OCI-LY1 (cell line): ENCODE measurements around the gene C1QTNF1.

Experiments used
- H2AFZ ChIP-seq: fragments of 200-600 bp; sonication (generic), shearing (Covaris generic); 2 replicates; pipeline ENCODE4 v1.6.0; 2014; ENCODE audit warnings: antibody characterized with exemption, mild to moderate bottlenecking, low read length
- H3F3A ChIP-seq: fragments of 200-600 bp; sonication (generic), shearing (Covaris generic); 2 replicates; pipeline ENCODE4 v1.6.0; 2014; ENCODE audit warnings: mild to moderate bottlenecking, antibody characterized with exemption, low read length, moderate library complexity; ENCODE audit not compliant: insufficient read depth
- H3K27ac ChIP-seq: fragments of 200-600 bp; sonication (generic); 2 replicates; pipeline ENCODE4 v1.5.1; 2014; ENCODE audit warnings: low read length, mixed run types, mild to moderate bottlenecking, low read depth; ENCODE audit not compliant: poor library complexity, severe bottlenecking
- H3K27me3 ChIP-seq: fragments of 200-600 bp; sonication (generic); 2 replicates; pipeline ENCODE4 v1.6.0; 2014; ENCODE audit warnings: antibody characterized with exemption, mild to moderate bottlenecking, low read length, moderate library complexity; ENCODE audit not compliant: insufficient read depth
- H3K36me3 ChIP-seq: fragments of 200-600 bp; sonication (generic); 2 replicates; pipeline ENCODE4 v1.6.1; 2014; ENCODE audit warnings: mild to moderate bottlenecking, antibody characterized with exemption, low read length, moderate library complexity, mixed read lengths; ENCODE audit not compliant: insufficient read depth
- H3K4me1 ChIP-seq: fragments of 200-600 bp; sonication (generic); 2 replicates; pipeline ENCODE4 v1.5.1; 2014; ENCODE audit warnings: mild to moderate bottlenecking, low read length, moderate library complexity; ENCODE audit not compliant: insufficient read depth, severe bottlenecking
- H3K4me2 ChIP-seq: fragments of 200-600 bp; sonication (generic), shearing (Covaris generic); 2 replicates; pipeline ENCODE4 v1.6.1; 2014; ENCODE audit warnings: low read length
- H3K4me3 ChIP-seq: fragments of 200-600 bp; sonication (generic); 2 replicates; pipeline ENCODE4 v1.5.1; 2014; ENCODE audit warnings: low read length, low read depth, mild to moderate bottlenecking, mixed read lengths; ENCODE audit not compliant: poor library complexity, severe bottlenecking
- H3K79me2 ChIP-seq: fragments of 200-600 bp; shearing (Covaris generic); 2 replicates; pipeline ENCODE4 v1.6.1; 2016; ENCODE audit warnings: mixed run types, low read length, mixed read lengths; ENCODE audit not compliant: insufficient read depth
- H3K9ac ChIP-seq: fragments of 200-600 bp; sonication (generic), shearing (Covaris generic); 2 replicates; pipeline ENCODE4 v1.6.1; 2014; ENCODE audit warnings: mild to moderate bottlenecking, low read length, mixed read lengths
- H3K9me2 ChIP-seq: fragments of 200-600 bp; sonication (generic), shearing (Covaris generic); 2 replicates; pipeline ENCODE4 v1.6.1; 2014; ENCODE audit warnings: low read depth, mild to moderate bottlenecking, low read length, mixed read lengths
- H3K9me3 ChIP-seq: fragments of 200-600 bp; shearing (Covaris generic); 2 replicates; pipeline ENCODE4 v1.6.1; 2014; ENCODE audit warnings: low read length, mixed read lengths
- H4K20me1 ChIP-seq: fragments of 200-600 bp; sonication (generic), shearing (Covaris generic); 2 replicates; pipeline ENCODE4 v1.6.0; 2016; ENCODE audit warnings: mild to moderate bottlenecking, low read length; ENCODE audit not compliant: insufficient read depth
- CTCF ChIP-seq: fragments of 200-600 bp; sonication (generic), shearing (Covaris generic); IDR thresholded peaks from 2 replicates; pipeline ENCODE4 v1.5.1; 2017; ENCODE audit warnings: mild to moderate bottlenecking, antibody characterized with exemption, low read length, moderate library complexity, mixed read lengths
- EZH2 ChIP-seq: fragments of 200-600 bp; sonication (generic), shearing (Covaris generic); IDR thresholded peaks from 2 replicates; pipeline ENCODE4 v1.8.0; 2017; ENCODE audit warnings: borderline replicate concordance, mixed run types, mild to moderate bottlenecking, antibody characterized with exemption, low read length, moderate library complexity, mixed read lengths

C1QTNF1 gene

GRCh38 chr17:79034931-79035485 lies 11.0 kb downstream of the C1QTNF1 start:
- Histone ChIP-seq H3K27ac (no peak overlapping the region), H4K20me1 (no peaks in the 10 kb centered on the region), H3F3A (no peaks in the 10 kb centered on the region), H2AFZ (no peak overlapping the region), H3K4me1 (no peaks in the 10 kb centered on the region), H3K27me3 (no peaks in the 10 kb centered on the region), H3K36me3 (no peaks in the 10 kb centered on the region), H3K9me3 (no peaks in the 10 kb centered on the region), H3K9ac (no peak overlapping the region), H3K9me2 (no peaks in the 10 kb centered on the region), H3K4me3 (no peak overlapping the region), H3K79me2 (no peaks in the 10 kb centered on the region), H3K4me2 (no peak overlapping the region)
- no peak for TF ChIP-seq EZH2
- TF ChIP-seq CTCF = no peak

- H2AFZ ChIP-seq = no peak overlapping the region
- no peaks in the 10 kb centered on the region for H3F3A ChIP-seq
- no peaks in the 10 kb centered on the region for H3K36me3 ChIP-seq
- H3K27ac ChIP-seq = no peak overlapping the region
- TF ChIP-seq EZH2 = no peak
- TF ChIP-seq CTCF = no peak
- H3K9me3 ChIP-seq = no peaks in the 10 kb centered on the region
- no peaks in the 10 kb centered on the region for H3K27me3 ChIP-seq
- H3K79me2 ChIP-seq = no peaks in the 10 kb centered on the region
- no peaks in the 10 kb centered on the region for H3K4me1 ChIP-seq
- no peak overlapping the region for H3K4me2 ChIP-seq
- H3K4me3 ChIP-seq = no peak overlapping the region
- no peaks in the 10 kb centered on the region for H3K9me2 ChIP-seq
- no peaks in the 10 kb centered on the region for H4K20me1 ChIP-seq
- no peak overlapping the region for H3K9ac ChIP-seq
These were observed 11.7 kb downstream of the C1QTNF1 start for GRCh38 chr17:79035686-79036085.

- H3K27me3 ChIP-seq = no peaks in the 10 kb centered on the region
These were observed 12.2 kb downstream of the C1QTNF1 start for GRCh38 chr17:79036181-79036580.

More at GRCh38 chr17:79036181-79036580, 12.2 kb downstream of the C1QTNF1 start:
- Histone ChIP-seq H3K36me3 (no peaks in the 10 kb centered on the region), H4K20me1 (no peaks in the 10 kb centered on the region), H3K79me2 (no peaks in the 10 kb centered on the region), H3F3A (no peaks in the 10 kb centered on the region), H3K9ac (no peak overlapping the region), H3K4me2 (no peak overlapping the region), H3K9me3 (no peaks in the 10 kb centered on the region), H3K4me1 (no peaks in the 10 kb centered on the region), H3K27ac (no peak overlapping the region), H3K4me3 (no peak overlapping the region), H2AFZ (no peak overlapping the region), H3K9me2 (no peaks in the 10 kb centered on the region)
- TF ChIP-seq CTCF = no peak
- no peak for TF ChIP-seq EZH2
